Spleen (tissue), 7 donors: ENCODE measurements around the gene UBE2N.

Experiments
- CTCF ChIP-seq, 11 experiments: fragments of 200-600 bp in 7 of 11; fragments of 450-650 bp in 4 of 11; sonication (generic) in 4 of 11; IDR thresholded peaks in 8 of 11; conservative IDR thresholded peaks in 3 of 11; 1 replicate in 7 of 11; 2 replicates in 4 of 11; pipeline versions ENCODE4 v1.4.0 to v1.8.0; 2016 to 2021; ENCODE audit warnings: antibody characterized with exemption in 11 of 11, inconsistent platforms in 4 of 11, mild to moderate bottlenecking in 1 of 11
- POLR2A ChIP-seq, 3 donors: fragments of 450-650 bp; IDR thresholded peaks; one replicate each; pipeline ENCODE4 v1.5.1; 2017; ENCODE audit warnings: antibody characterized with exemption in 3 of 3, mild to moderate bottlenecking in 1 of 3
- POLR2AphosphoS5 ChIP-seq, 3 donors: sonication (generic); formaldehyde crosslinking; IDR thresholded peaks; one replicate each; pipeline ENCODE4 v1.5.1; 2017; ENCODE audit warnings: antibody characterized with exemption in 3 of 3
- donor health status: DM: no; HTN: no; CAD: no; lungs with moderate emphysema.
- donor health status: DM: no; HTN: no; CAD: no.
- donor health status: DM: no; HTN: no; CAD: no.

DNA sequence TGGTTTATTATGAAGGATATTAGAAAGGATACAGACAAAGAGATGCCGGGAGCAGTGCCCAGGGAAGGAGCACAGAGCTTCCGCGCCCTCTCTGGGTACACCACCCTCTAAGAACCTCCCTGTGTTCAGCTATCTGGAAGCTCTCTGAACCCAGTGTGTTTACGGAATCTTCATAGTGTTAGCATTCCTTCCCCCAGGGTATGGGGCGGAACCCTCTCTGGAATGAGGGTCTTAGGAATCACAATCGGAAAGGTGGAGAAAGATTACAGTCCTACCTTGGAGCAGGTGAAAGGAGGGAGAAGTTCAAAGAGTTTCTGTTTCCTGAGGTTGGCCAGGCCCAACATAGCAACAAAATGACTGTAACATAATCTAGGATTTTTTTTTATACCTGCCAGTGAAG lies 70.8 kb downstream of the UBE2N start:
- no peak for TF ChIP-seq POLR2AphosphoS5 (IDR thresholded peaks at IDR 0.05)
- no peak for TF ChIP-seq CTCF (IDR thresholded peaks at IDR 0.05 in 8 of 11, conservative IDR thresholded peaks at IDR 0.05 in 3 of 11)
- TF ChIP-seq POLR2A (IDR thresholded peaks at IDR 0.05), result no peak
